WTC11 (cell line): ENCODE measurements around the gene BCL11A. TPM values are rescaled to one million over a fixed set of nuclear protein-coding genes. Genes with fewer than 3 reads are reported as not detected.

ENCODE experiments used
- ATAC-seq: fragments of 200-7000 bp; cut with Tn5 transposase; 2 replicates; pipeline ENCODE4 v1.10.0; 2021; ENCODE audit warnings: mild to moderate bottlenecking, moderate library complexity
- CTCF ChIA-PET: fragments of 300-600 bp; sonication (Branson Sonifier 250); formaldehyde crosslinking; loops from one replicate; lab custom pipeline; 2021; ENCODE audit warnings: antibody characterized with exemption; lab: Charles Lee
- POLR2A ChIA-PET: fragments of 350-600 bp; sonication (Branson Sonifier 250); formaldehyde crosslinking; loops from one replicate; lab custom pipeline; 2021; ENCODE audit warnings: antibody characterized with exemption; lab: Charles Lee
- DNase-seq: peaks from one replicate; pipeline ENCODE4 v3.0.0; 2021; ENCODE audit warnings: low spot score
- H3K27ac Mint-ChIP-seq: 2 replicates; pipeline ENCODE4 v1.8.0; 2021; ENCODE audit warnings: mixed read lengths
- H3K27me3 Mint-ChIP-seq: 2 replicates; pipeline ENCODE4 v1.8.0; 2021; ENCODE audit warnings: low read depth, mild to moderate bottlenecking, moderate library complexity, mixed read lengths
- H3K36me3 Mint-ChIP-seq: 2 replicates; pipeline ENCODE4 v1.8.0; 2021; ENCODE audit warnings: mixed read lengths
- H3K4me1 Mint-ChIP-seq: 2 replicates; pipeline ENCODE4 v1.8.0; 2022; ENCODE audit warnings: mixed read lengths
- H3K4me3 Mint-ChIP-seq: 2 replicates; pipeline ENCODE4 v1.8.0; 2021; ENCODE audit warnings: mild to moderate bottlenecking, moderate library complexity, mixed read lengths
- H3K9me3 Mint-ChIP-seq: 2 replicates; pipeline ENCODE4 v1.8.0; 2021; ENCODE audit warnings: mixed read lengths
- CDX4 ChIP-seq: fragments of 250-450 bp; sonication (Bioruptor Pico); IDR thresholded peaks from 2 replicates; pipeline ENCODE4 v1.9.0; 2021; ENCODE audit warnings: moderate library complexity, mild to moderate bottlenecking, inconsistent platforms, borderline replicate concordance
- CREB1 ChIP-seq: sonication (generic); formaldehyde crosslinking; IDR thresholded peaks from 2 replicates; pipeline ENCODE4 v1.8.0; 2023; ENCODE audit warnings: mild to moderate bottlenecking, missing genetic modification reagents
- ELF4 ChIP-seq: sonication (generic); formaldehyde crosslinking; IDR thresholded peaks from 2 replicates; pipeline ENCODE4 v1.8.1; 2022; ENCODE audit warnings: low read depth, mild to moderate bottlenecking, moderate library complexity, missing genetic modification reagents
- ESRRA ChIP-seq: sonication (generic); formaldehyde crosslinking; IDR thresholded peaks from 2 replicates; pipeline ENCODE4 v1.8.1; 2022; ENCODE audit warnings: mild to moderate bottlenecking, missing genetic modification reagents, borderline replicate concordance
- JUN ChIP-seq: sonication (generic); formaldehyde crosslinking; IDR thresholded peaks from 2 replicates; pipeline ENCODE4 v1.8.0; 2023; ENCODE audit warnings: mild to moderate bottlenecking, missing genetic modification reagents
- NFYB ChIP-seq: sonication (generic); formaldehyde crosslinking; conservative IDR thresholded peaks from 2 replicates; pipeline ENCODE4 v1.8.0; 2022; ENCODE audit warnings: low read depth, missing genetic modification reagents
- SP1 ChIP-seq: sonication (generic); formaldehyde crosslinking; conservative IDR thresholded peaks from 2 replicates; pipeline ENCODE4 v1.8.1; 2022; ENCODE audit warnings: missing genetic modification reagents
- TCF7 ChIP-seq: sonication (generic); formaldehyde crosslinking; IDR thresholded peaks from 2 replicates; pipeline ENCODE4 v1.8.0; 2022; ENCODE audit warnings: mild to moderate bottlenecking, low read depth, missing genetic modification reagents, moderate library complexity
- TEAD1 ChIP-seq: sonication (generic); formaldehyde crosslinking; IDR thresholded peaks from 2 replicates; pipeline ENCODE4 v1.8.0; 2022; ENCODE audit warnings: mild to moderate bottlenecking, missing genetic modification reagents
- TEAD4 ChIP-seq: sonication (generic); formaldehyde crosslinking; IDR thresholded peaks from 2 replicates; pipeline ENCODE4 v1.8.0; 2022; ENCODE audit warnings: mild to moderate bottlenecking, missing genetic modification reagents
- ZNF317 ChIP-seq: sonication (generic); formaldehyde crosslinking; IDR thresholded peaks from 2 replicates; pipeline ENCODE4 v1.8.1; 2023; ENCODE audit warnings: low read depth, mild to moderate bottlenecking, moderate library complexity, missing genetic modification reagents, borderline replicate concordance
- total RNA-seq: library from RNA; stranded (reverse); gene quantifications from 3 replicates; pipeline ENCODE4 v1.2.3, GENCODE V29; 2021
- TF ChIP-seq, protein P1 (sequence below): sonication (generic); formaldehyde crosslinking; IDR thresholded peaks from 2 replicates; pipeline ENCODE4 v1.8.0; 2022; ENCODE audit warnings: mild to moderate bottlenecking, missing genetic modification reagents
- TF ChIP-seq, protein P2 (sequence below): sonication (generic); formaldehyde crosslinking; IDR thresholded peaks from 2 replicates; pipeline ENCODE4 v1.8.1; 2023; ENCODE audit warnings: mild to moderate bottlenecking, moderate library complexity, missing genetic modification reagents
- TF ChIP-seq, protein P3 (sequence below): sonication (generic); formaldehyde crosslinking; conservative IDR thresholded peaks from 2 replicates; pipeline ENCODE4 v1.8.1; 2022; ENCODE audit warnings: mild to moderate bottlenecking, missing genetic modification reagents
- TF ChIP-seq, protein P4 (sequence below): fragments of 250-450 bp; sonication (Bioruptor Pico); IDR thresholded peaks from 2 replicates; pipeline ENCODE4 v2.1.2; 2022; ENCODE audit warnings: mild to moderate bottlenecking, moderate library complexity
- TF ChIP-seq, protein P5 (sequence below): sonication (generic); formaldehyde crosslinking; IDR thresholded peaks from 2 replicates; pipeline ENCODE4 v1.8.0; 2023; ENCODE audit warnings: missing genetic modification reagents, mild to moderate bottlenecking, borderline replicate concordance

Gene BCL11A
- total RNA-seq, 1 experiment from 2014 or later, result 53.2 TPM

DNA sequence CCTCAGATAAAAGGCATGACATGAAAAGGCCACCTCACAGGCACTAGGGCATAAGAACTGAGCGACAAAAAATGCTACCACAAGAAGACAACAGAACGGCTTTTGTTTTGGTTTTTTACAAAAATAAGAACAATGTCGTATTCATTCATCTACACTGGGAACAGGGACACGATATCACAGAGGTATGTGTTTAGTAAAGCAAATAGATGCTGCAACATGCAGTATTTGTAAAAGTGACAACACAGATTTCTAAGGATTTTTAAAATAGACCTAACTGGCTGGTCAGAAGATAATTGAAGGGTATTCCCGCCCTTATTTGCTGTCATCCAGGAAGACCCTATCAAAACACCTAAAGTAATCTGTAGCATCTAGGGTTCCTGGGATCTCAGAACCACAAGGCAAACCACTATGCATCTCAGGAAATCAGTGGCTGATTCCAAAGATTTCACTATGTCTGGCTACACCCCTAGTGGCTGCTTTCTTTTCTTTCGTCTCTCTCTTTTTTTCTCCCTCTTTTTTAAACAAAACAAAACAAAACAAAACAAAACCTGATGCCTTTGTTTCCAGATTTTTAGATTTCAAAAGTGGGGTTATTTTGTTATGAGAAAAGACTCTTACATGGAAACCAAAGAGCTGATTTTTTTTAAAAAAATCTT is 97.2 kb downstream of the BCL11A start:
- TF ChIP-seq CREB1, result no peak
- TF ChIP-seq, protein P1, sequence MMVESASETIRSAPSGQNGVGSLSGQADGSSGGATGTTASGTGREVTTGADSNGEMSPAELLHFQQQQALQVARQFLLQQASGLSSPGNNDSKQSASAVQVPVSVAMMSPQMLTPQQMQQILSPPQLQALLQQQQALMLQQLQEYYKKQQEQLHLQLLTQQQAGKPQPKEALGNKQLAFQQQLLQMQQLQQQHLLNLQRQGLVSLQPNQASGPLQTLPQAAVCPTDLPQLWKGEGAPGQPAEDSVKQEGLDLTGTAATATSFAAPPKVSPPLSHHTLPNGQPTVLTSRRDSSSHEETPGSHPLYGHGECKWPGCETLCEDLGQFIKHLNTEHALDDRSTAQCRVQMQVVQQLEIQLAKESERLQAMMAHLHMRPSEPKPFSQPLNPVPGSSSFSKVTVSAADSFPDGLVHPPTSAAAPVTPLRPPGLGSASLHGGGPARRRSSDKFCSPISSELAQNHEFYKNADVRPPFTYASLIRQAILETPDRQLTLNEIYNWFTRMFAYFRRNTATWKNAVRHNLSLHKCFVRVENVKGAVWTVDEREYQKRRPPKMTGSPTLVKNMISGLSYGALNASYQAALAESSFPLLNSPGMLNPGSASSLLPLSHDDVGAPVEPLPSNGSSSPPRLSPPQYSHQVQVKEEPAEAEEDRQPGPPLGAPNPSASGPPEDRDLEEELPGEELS (CRISPR knock-in tag), result no peak
- TF ChIP-seq CDX4 (CRISPR knock-in tag), result no peak
- TF ChIP-seq ELF4 (CRISPR knock-in tag), result no peak
- no peak for TF ChIP-seq SP1 (CRISPR knock-in tag)
- TF ChIP-seq, protein P2, sequence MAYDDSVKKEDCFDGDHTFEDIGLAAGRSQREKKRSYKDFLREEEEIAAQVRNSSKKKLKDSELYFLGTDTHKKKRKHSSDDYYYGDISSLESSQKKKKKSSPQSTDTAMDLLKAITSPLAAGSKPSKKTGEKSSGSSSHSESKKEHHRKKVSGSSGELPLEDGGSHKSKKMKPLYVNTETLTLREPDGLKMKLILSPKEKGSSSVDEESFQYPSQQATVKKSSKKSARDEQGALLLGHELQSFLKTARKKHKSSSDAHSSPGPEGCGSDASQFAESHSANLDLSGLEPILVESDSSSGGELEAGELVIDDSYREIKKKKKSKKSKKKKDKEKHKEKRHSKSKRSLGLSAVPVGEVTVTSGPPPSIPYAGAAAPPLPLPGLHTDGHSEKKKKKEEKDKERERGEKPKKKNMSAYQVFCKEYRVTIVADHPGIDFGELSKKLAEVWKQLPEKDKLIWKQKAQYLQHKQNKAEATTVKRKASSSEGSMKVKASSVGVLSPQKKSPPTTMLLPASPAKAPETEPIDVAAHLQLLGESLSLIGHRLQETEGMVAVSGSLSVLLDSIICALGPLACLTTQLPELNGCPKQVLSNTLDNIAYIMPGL (CRISPR knock-in tag), result no peak
- TF ChIP-seq TEAD1 (CRISPR knock-in tag), result no peak
- TF ChIP-seq, protein P3, sequence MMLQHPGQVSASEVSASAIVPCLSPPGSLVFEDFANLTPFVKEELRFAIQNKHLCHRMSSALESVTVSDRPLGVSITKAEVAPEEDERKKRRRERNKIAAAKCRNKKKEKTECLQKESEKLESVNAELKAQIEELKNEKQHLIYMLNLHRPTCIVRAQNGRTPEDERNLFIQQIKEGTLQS, result no peak
- TF ChIP-seq, protein P4, sequence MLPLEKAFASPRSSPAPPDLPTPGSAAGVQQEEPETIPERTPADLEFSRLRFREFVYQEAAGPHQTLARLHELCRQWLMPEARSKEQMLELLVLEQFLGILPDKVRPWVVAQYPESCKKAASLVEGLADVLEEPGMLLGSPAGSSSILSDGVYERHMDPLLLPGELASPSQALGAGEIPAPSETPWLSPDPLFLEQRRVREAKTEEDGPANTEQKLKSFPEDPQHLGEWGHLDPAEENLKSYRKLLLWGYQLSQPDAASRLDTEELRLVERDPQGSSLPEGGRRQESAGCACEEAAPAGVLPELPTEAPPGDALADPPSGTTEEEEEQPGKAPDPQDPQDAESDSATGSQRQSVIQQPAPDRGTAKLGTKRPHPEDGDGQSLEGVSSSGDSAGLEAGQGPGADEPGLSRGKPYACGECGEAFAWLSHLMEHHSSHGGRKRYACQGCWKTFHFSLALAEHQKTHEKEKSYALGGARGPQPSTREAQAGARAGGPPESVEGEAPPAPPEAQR (CRISPR knock-in tag), result no peak
- no peak for TF ChIP-seq ZNF317 (CRISPR knock-in tag)
- no peak for TF ChIP-seq JUN (CRISPR knock-in tag)
- TF ChIP-seq ESRRA (CRISPR knock-in tag), result no peak
- TF ChIP-seq, protein P5, sequence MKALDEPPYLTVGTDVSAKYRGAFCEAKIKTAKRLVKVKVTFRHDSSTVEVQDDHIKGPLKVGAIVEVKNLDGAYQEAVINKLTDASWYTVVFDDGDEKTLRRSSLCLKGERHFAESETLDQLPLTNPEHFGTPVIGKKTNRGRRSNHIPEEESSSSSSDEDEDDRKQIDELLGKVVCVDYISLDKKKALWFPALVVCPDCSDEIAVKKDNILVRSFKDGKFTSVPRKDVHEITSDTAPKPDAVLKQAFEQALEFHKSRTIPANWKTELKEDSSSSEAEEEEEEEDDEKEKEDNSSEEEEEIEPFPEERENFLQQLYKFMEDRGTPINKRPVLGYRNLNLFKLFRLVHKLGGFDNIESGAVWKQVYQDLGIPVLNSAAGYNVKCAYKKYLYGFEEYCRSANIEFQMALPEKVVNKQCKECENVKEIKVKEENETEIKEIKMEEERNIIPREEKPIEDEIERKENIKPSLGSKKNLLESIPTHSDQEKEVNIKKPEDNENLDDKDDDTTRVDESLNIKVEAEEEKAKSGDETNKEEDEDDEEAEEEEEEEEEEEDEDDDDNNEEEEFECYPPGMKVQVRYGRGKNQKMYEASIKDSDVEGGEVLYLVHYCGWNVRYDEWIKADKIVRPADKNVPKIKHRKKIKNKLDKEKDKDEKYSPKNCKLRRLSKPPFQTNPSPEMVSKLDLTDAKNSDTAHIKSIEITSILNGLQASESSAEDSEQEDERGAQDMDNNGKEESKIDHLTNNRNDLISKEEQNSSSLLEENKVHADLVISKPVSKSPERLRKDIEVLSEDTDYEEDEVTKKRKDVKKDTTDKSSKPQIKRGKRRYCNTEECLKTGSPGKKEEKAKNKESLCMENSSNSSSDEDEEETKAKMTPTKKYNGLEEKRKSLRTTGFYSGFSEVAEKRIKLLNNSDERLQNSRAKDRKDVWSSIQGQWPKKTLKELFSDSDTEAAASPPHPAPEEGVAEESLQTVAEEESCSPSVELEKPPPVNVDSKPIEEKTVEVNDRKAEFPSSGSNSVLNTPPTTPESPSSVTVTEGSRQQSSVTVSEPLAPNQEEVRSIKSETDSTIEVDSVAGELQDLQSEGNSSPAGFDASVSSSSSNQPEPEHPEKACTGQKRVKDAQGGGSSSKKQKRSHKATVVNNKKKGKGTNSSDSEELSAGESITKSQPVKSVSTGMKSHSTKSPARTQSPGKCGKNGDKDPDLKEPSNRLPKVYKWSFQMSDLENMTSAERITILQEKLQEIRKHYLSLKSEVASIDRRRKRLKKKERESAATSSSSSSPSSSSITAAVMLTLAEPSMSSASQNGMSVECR (CRISPR knock-in tag), result no peak
- no peak for TF ChIP-seq TCF7
- TF ChIP-seq TEAD4 (CRISPR knock-in tag), result no peak
- no peak for TF ChIP-seq NFYB (CRISPR knock-in tag)
- POLR2A ChIA-PET, result no interaction called here
- H3K4me1 Mint-ChIP-seq, result peaks cover 46% of the 10 kb centered on the region
- H3K27me3 Mint-ChIP-seq, result no peaks in the 10 kb centered on the region
- H3K9me3 Mint-ChIP-seq, result no peaks in the 10 kb centered on the region
- DNase-seq (no peak), ATAC-seq (no peak)
- CTCF ChIA-PET, result no interaction called here
- H3K27ac Mint-ChIP-seq, result no peak overlapping the region
- peaks cover 5% of the 10 kb centered on the region for H3K36me3 Mint-ChIP-seq
- H3K4me3 Mint-ChIP-seq, result no peak overlapping the region
